Measurements from ENCODE around the gene PTPN4. TPM values are rescaled to one million over a fixed set of nuclear protein-coding genes. Genes with fewer than 3 reads are reported as not detected.
A peak's percentile ranks its signal among the peaks of the same experiment; 100 is the strongest.

Gene PTPN4
- total RNA-seq, 2 donors from 2014 or later = 52.6 to 69.8 TPM

- Histone ChIP-seq H3K27ac (ENCODE audit: low read depth, low read length) (no peak overlapping the region), H3K4me3 (ENCODE audit: low read length) (peak overlapping the region; percentile 44), H3K27me3 (ENCODE audit: control insufficient read depth, insufficient read depth, low read length, poor library complexity, severe bottlenecking) (no peaks in the 10 kb centered on the region), H3K36me3 (ENCODE audit: control insufficient read depth, insufficient read depth, low read length) (peaks cover 5% of the 10 kb centered on the region), H3K9me3 (ENCODE audit: control insufficient read depth, low read length) (peaks cover 61% of the 10 kb centered on the region), H3K9ac (ENCODE audit: extremely low read depth, low read length, poor library complexity, severe bottlenecking) (no peak overlapping the region), H3K4me1 (ENCODE audit: control insufficient read depth, insufficient read depth, low read length) (no peaks in the 10 kb centered on the region)
- TF ChIP-seq, protein P1, sequence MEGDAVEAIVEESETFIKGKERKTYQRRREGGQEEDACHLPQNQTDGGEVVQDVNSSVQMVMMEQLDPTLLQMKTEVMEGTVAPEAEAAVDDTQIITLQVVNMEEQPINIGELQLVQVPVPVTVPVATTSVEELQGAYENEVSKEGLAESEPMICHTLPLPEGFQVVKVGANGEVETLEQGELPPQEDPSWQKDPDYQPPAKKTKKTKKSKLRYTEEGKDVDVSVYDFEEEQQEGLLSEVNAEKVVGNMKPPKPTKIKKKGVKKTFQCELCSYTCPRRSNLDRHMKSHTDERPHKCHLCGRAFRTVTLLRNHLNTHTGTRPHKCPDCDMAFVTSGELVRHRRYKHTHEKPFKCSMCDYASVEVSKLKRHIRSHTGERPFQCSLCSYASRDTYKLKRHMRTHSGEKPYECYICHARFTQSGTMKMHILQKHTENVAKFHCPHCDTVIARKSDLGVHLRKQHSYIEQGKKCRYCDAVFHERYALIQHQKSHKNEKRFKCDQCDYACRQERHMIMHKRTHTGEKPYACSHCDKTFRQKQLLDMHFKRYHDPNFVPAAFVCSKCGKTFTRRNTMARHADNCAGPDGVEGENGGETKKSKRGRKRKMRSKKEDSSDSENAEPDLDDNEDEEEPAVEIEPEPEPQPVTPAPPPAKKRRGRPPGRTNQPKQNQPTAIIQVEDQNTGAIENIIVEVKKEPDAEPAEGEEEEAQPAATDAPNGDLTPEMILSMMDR (conservative IDR thresholded peaks at IDR 0.05) = no peak
- peaks cover 66% of the 10 kb centered on the region for H3K9me3 Mint-ChIP-seq
- no peaks in the 10 kb centered on the region for H3K4me1 Mint-ChIP-seq
- 80 to 96% methylated on average over 1 to 3 of the region's 3 CpGs for WGBS, 2 experiments (ENCODE audit: insufficient coverage in 1 of 2, insufficient read length in 1 of 2)
- no peaks in the 10 kb centered on the region for H3K27me3 Mint-ChIP-seq (ENCODE audit: insufficient read depth)
- no peak overlapping the region for H3K4me3 Mint-ChIP-seq
- peaks cover 53% of the 10 kb centered on the region for H3K36me3 Mint-ChIP-seq (ENCODE audit: low read depth)
- no peak overlapping the region for H3K27ac Mint-ChIP-seq
- no peak for DNase-seq
Observed at GRCh38 chr2:119846021-119846420, 86.3 kb downstream of the PTPN4 start.

DNA sequence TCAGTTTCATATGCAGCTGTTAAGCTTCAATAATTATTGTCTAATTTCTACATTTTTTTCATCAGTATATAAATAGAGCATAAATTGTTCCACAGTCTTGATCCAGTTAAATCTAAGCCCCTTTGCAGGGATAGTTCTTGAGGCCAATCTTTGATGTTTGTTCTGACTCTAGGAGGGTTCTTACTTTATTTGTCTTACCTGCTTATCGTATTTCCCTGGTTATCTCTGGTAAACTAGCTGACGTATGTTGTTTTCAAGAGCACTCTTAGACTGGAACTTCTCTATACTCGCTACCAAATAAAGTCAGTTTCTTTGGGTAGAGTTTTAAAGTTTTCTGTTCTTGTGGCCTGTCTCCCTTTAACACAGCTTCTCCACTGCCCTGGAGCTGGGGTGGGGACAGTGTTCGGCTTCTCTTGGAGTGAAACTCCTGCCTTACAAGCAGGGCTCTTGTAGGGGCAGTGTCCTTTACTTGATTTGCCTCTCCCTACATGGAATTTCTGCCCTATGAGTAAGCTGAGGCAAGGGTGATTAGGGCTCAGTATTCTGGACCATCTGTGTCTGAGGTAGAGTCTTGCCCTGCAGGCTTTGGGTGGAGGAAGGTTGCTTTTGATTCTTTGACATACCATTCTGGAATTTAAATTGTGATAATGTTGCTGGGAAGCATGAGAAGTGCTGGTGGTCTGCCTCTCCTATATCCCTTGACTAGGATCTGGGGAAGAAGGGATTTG is 90.3 kb downstream of the PTPN4 start:
- Mint-ChIP-seq H3K4me3 (no peak overlapping the region), H3K9me3 (peaks cover 74% of the 10 kb centered on the region), H3K27me3 (ENCODE audit: insufficient read depth) (no peaks in the 10 kb centered on the region), H3K27ac (no peak overlapping the region), H3K36me3 (ENCODE audit: low read depth) (peaks cover 60% of the 10 kb centered on the region), H3K4me1 (no peaks in the 10 kb centered on the region)
- Histone ChIP-seq H3K9me3 (ENCODE audit: control insufficient read depth, low read length) (peaks cover 76% of the 10 kb centered on the region), H3K27me3 (ENCODE audit: control insufficient read depth, insufficient read depth, low read length, poor library complexity, severe bottlenecking) (no peaks in the 10 kb centered on the region), H3K4me3 (ENCODE audit: low read length) (peak overlapping the region; percentile 1), H3K36me3 (ENCODE audit: control insufficient read depth, insufficient read depth, low read length) (no peaks in the 10 kb centered on the region), H3K4me1 (ENCODE audit: control insufficient read depth, insufficient read depth, low read length) (no peaks in the 10 kb centered on the region), H3K9ac (ENCODE audit: extremely low read depth, low read length, poor library complexity, severe bottlenecking) (no peak overlapping the region), H3K27ac (ENCODE audit: low read depth, low read length) (no peak overlapping the region)
- WGBS, 2 experiments (ENCODE audit: insufficient coverage in 1 of 2, insufficient read length in 1 of 2) = 96 to 100% methylated on average over 4 of the region's 4 CpGs
- DNase-seq = no peak
- TF ChIP-seq, protein P1 (conservative IDR thresholded peaks at IDR 0.05) = no peak

DNA sequence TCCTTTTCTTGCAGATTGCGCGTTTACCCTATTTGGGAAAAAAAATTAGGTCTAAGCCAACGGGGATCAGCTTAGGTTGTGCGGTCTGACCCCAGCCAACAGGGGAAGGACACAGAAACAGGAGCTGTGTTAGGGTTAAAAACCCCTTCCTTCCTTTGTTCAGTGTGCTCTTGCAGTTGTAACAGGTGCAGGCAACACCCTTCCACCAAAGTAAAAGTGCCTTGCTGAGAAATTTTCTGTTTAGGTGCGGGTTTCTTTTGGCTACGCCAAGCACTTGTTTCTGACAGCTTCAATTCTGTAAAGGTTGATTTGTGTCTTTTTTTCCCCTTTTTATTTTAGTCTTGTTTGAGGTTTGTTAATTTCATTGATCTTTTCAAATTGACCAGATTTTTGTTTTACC is 92.5 kb downstream of the PTPN4 start:
- H3K36me3 Mint-ChIP-seq (ENCODE audit: low read depth) = peaks cover 51% of the 10 kb centered on the region
- H3K4me3 Mint-ChIP-seq = no peak overlapping the region
- H3K4me1 Mint-ChIP-seq = no peaks in the 10 kb centered on the region
- H3K27me3 Mint-ChIP-seq (ENCODE audit: insufficient read depth) = no peaks in the 10 kb centered on the region
- Histone ChIP-seq H3K27ac (ENCODE audit: low read depth, low read length) (no peak overlapping the region), H3K27me3 (ENCODE audit: control insufficient read depth, insufficient read depth, low read length, poor library complexity, severe bottlenecking) (no peaks in the 10 kb centered on the region), H3K4me1 (ENCODE audit: control insufficient read depth, insufficient read depth, low read length) (no peaks in the 10 kb centered on the region), H3K36me3 (ENCODE audit: control insufficient read depth, insufficient read depth, low read length) (no peaks in the 10 kb centered on the region), H3K9me3 (ENCODE audit: control insufficient read depth, low read length) (peaks cover 66% of the 10 kb centered on the region), H3K9ac (ENCODE audit: extremely low read depth, low read length, poor library complexity, severe bottlenecking) (no peak overlapping the region), H3K4me3 (ENCODE audit: low read length) (peak overlapping the region; percentile 4)
- H3K27ac Mint-ChIP-seq = no peak overlapping the region
- no peak for DNase-seq
- TF ChIP-seq, protein P1 (conservative IDR thresholded peaks at IDR 0.05) = no peak
- 81 to 96% methylated on average over 2 to 6 of the region's 6 CpGs for WGBS, 2 experiments (ENCODE audit: insufficient coverage in 1 of 2, insufficient read length in 1 of 2)
- H3K9me3 Mint-ChIP-seq = peaks cover 60% of the 10 kb centered on the region

Data from endodermal cell (in vitro differentiated cells).